GM18526 (cell line): ENCODE data around the gene NIPAL4.

Experiments used
- POLR2A ChIP-seq: IDR thresholded peaks from 3 replicates; pipeline ENCODE4 v1.6.1; 2011; ENCODE audit not compliant: insufficient read length; ENCODE audit errors: extremely low read depth

Gene NIPAL4

DNA sequence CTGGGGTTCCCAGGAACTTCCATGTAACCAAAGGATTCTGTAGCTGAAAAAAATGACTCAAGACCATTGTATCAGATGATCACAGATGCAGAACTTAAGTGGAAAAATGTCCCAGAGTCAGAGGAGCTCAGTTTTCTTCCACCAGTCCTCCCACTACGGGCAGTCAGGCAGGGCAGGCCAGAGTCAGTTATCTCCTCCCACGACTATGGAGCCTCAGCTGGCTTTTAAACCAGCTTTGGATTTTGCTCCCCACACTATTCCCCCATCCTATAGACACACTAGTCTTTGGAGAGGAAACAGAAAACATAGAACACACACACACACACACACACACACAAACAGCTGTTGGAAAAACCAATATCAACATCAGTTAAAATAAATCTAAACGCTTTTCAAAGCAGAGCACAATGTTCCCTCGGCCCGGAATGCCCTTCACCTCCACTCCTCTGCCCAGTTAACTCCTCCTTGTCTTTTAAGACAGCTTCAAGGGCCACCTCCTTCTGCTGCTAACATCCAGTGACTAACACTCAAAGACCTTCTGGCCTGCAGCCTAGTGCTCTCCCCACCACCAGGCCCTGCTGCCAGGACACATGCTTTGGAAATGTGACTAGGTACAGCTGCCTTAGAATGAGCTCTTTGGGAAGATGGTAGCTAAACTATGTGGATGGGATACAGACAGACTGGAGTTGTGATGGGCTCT lies 56.8 kb downstream of the NIPAL4 start:
- no peak for TF ChIP-seq POLR2A

DNA sequence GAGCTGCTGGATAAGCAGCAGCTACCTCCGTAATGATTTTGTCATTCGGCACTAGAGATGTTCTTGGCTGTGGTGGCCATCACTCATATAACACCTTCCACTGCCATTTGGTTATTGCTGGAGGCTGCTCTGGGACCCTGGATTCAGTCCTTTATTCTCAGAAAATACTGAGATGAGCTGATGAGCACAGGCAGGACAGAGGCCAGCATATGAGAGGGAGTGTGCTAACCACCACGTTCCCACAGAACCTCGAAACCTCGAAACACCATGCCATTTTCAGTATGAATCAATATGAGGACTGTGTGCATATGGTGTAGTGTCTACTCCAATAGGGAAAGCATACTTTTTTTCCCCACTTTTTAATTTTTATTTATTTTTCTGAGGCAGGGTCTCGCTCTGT lies 59.0 kb downstream of the NIPAL4 start:
- TF ChIP-seq POLR2A: no peak

DNA sequence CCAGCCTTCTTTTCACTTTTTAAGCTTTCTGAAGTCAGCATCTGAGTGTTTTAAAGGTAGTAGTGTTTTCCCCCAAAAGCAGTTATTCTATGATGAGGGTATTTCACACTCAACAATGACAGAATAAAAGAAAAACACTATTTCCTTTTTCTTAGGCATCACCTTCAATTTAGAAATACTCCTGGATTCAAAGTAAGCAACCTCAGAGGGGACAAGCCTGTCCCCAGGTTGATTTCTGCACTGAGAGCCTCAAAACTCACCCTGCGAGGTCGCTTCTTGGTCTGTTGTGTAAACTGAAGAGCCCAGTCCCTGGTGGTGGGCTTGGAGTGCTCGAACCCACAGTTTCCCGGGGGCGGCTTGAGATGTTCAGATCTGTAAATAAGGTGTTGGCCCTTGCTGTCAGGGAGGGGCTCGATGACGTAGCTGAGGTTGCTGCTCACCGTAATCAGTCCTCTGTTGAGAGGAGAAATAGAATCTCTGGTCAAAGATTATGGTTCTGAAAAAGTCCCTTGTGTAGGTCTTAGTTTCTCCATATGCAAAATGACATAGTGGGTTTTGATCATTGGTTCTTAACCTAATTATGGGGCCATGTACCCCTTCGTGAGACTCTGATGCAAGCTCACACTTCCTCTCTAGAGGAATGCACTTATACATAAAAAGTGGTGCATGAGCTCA lies 59.7 kb downstream of the NIPAL4 start:
- TF ChIP-seq POLR2A: no peak

DNA sequence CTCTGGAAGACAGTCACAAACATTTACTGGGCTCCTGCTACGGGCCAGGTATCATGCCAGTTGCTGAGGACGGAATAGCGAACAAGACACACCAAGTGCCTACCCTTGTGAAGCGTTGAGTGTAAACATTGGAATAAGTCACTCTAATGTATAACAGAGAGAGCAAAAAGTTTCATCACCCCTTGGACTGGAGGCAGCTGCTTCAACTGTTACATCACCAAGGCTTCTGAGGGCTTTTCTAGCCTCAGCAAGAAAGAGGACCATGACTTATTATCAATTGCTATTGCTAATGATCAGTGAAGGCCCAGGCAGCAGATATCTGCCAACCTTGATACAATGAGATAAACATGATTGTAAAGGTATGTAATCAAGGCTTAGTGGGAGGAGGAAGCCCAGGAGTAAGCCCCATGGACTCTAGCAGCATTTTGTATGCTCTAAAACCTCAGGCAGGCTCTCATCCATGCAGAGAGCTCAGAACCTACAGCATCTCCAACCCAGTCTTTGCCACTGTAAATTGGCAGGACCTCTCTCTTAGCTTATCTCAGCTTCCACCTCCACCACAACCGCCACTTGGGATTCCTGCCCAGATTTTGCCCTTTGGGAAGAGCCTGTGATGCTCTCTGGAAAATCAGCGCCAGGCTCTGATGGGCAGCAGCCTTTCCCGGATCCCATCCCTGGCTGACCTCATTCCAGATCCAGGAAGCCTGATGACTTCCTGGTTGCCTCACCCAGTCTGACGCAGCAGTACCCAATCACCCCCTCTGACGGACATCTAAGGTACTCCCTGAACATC lies 61.1 kb downstream of the NIPAL4 start:
- no peak for TF ChIP-seq POLR2A

DNA sequence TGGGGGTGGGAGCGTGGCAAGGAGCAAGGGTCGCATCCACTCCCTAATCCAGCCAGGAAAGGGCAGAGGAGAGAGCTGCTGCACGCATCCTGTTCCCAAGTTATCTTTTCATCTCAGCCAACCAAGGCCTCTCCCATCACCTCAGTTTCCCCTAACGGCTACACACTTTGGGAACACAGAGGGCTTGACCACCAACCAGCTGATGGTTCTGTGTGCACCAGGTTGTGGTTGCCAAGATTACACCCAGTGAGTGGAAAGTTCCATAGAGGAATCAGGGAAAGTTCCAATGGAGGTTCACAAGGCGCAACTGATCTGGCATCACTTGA lies 61.7 kb downstream of the NIPAL4 start:
- no peak for TF ChIP-seq POLR2A

DNA sequence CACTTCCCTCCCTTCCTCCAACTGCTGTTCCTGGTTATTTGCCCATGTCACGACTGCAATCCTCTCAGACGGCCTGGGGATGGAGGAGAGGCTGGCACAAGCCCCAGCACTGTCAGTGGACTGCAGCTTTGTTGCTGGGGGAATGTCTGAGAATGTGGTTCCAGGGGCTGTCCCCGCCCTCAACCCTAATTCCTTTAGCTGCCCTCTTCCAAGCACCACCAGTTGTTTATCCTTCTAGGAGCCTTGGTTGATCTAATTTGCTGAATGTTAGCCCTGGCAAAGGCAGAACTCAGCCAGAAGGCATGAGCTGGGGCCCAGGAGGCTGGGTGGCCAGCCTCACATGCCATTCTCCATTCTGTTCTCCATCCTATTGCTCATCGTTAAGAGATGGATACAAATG lies 64.0 kb downstream of the NIPAL4 start:
- TF ChIP-seq POLR2A: no peak
